HEK293 (cell line): ENCODE measurements around the gene SETDB2.

ENCODE experiments used
- CTCF ChIA-PET: fragments of 350-600 bp; formaldehyde crosslinking; extraction: SDS; loops from one replicate; lab custom pipeline; 2021; ENCODE audit warnings: antibody characterized with exemption; lab: Yijun Ruan, JAX
- POLR2A ChIA-PET: fragments of 300-600 bp; formaldehyde crosslinking; extraction: SDS; loops from one replicate; lab custom pipeline; 2020; ENCODE audit warnings: antibody characterized with exemption, inconsistent platforms; lab: Yijun Ruan, JAX
- H3K27ac ChIP-seq: fragments of 200-500 bp; sonication (Bioruptor generic); 2 replicates; pipeline ENCODE4 v1.5.1; 2014; ENCODE audit warnings: low read depth, low read length, control low read depth, inconsistent platforms; ENCODE audit errors: extremely low read depth
- H3K36me3 ChIP-seq, 2 experiments: fragments of 200-500 bp in 1 of 2; sonication (Bioruptor generic) in 1 of 2; 1 replicate in 1 of 2; 2 replicates in 1 of 2; pipeline ENCODE4 v1.5.1; 2014 to 2017; ENCODE audit warnings: inconsistent platforms in 2 of 2, low read length in 2 of 2; ENCODE audit not compliant: control insufficient read depth in 2 of 2, insufficient read depth in 1 of 2
- H3K4me1 ChIP-seq: fragments of 200-500 bp; sonication (Bioruptor generic); 2 replicates; pipeline ENCODE4 v1.5.1; 2014; ENCODE audit warnings: mild to moderate bottlenecking, low read length, inconsistent platforms; ENCODE audit not compliant: control insufficient read depth, insufficient read depth
- H3K4me3 ChIP-seq: 2 replicates; pipeline ENCODE4 v1.5.1; 2011; ENCODE audit warnings: low read depth, mild to moderate bottlenecking, control low read depth, low read length, moderate library complexity
- H3K9me3 ChIP-seq: fragments of 200-500 bp; sonication (Bioruptor generic); 2 replicates; pipeline ENCODE4 v1.5.1; 2014; ENCODE audit warnings: low read depth, low read length, inconsistent platforms; ENCODE audit not compliant: control insufficient read depth, insufficient read depth
- CTCF ChIP-seq: fragments of 450-650 bp; formaldehyde crosslinking; IDR thresholded peaks from 2 replicates; pipeline ENCODE4 v1.5.1; 2016; ENCODE audit warnings: missing biosample characterization, missing genetic modification characterization
- KLF10 ChIP-seq: fragments of 450-650 bp; IDR thresholded peaks from 2 replicates; pipeline ENCODE4 v1.5.1; 2018; ENCODE audit warnings: missing biosample characterization, mild to moderate bottlenecking, missing genetic modification characterization
- TCF7L2 ChIP-seq: IDR thresholded peaks from 2 replicates; pipeline ENCODE4 v1.6.1; 2011; ENCODE audit warnings: low read depth, mild to moderate bottlenecking, inconsistent platforms, low read length, moderate library complexity, borderline replicate concordance
- TSHZ1 ChIP-seq: fragments of 450-650 bp; formaldehyde crosslinking; IDR thresholded peaks from 2 replicates; pipeline ENCODE4 v1.5.1; 2016; ENCODE audit warnings: missing biosample characterization, missing genetic modification characterization, borderline replicate concordance
- ZBTB26 ChIP-seq: fragments of 450-650 bp; formaldehyde crosslinking; optimal IDR thresholded peaks from 2 replicates; pipeline ENCODE3; 2016; ENCODE audit warnings: missing biosample characterization, mild to moderate bottlenecking, missing genetic modification characterization
- ZFP37 ChIP-seq: fragments of 450-650 bp; formaldehyde crosslinking; IDR thresholded peaks from 2 replicates; pipeline ENCODE4 v1.5.1; 2016; ENCODE audit warnings: missing biosample characterization, missing genetic modification characterization
- ZNF114 ChIP-seq: fragments of 450-650 bp; formaldehyde crosslinking; IDR thresholded peaks from 2 replicates; pipeline ENCODE4 v1.5.0; 2017; ENCODE audit warnings: missing biosample characterization, missing genetic modification characterization
- ZNF148 ChIP-seq: fragments of 450-650 bp; formaldehyde crosslinking; IDR thresholded peaks from 2 replicates; pipeline ENCODE4 v1.5.0; 2017; ENCODE audit warnings: missing biosample characterization, missing genetic modification characterization, borderline replicate concordance
- ZNF19 ChIP-seq: fragments of 450-650 bp; formaldehyde crosslinking; IDR thresholded peaks from 2 replicates; pipeline ENCODE4; 2016; ENCODE audit warnings: missing biosample characterization, missing genetic modification characterization, low read depth
- ZNF26 ChIP-seq: fragments of 450-650 bp; formaldehyde crosslinking; IDR thresholded peaks from 2 replicates; pipeline ENCODE4 v1.5.1; 2016; ENCODE audit warnings: missing biosample characterization, missing genetic modification characterization
- ZNF274 ChIP-seq, 2 experiments: fragments of 200-500 bp in 1 of 2; fragments of 450-650 bp in 1 of 2; sonication (Bioruptor generic) in 1 of 2; formaldehyde crosslinking in 1 of 2; IDR thresholded peaks; 2 replicates each; pipeline versions ENCODE4 v1.5.1 to v1.6.1; 2014 to 2016; ENCODE audit warnings: borderline replicate concordance in 1 of 2, inconsistent platforms in 1 of 2, low read length in 1 of 2, missing biosample characterization in 1 of 2, missing genetic modification characterization in 1 of 2
- ZNF354C ChIP-seq: fragments of 450-650 bp; formaldehyde crosslinking; IDR thresholded peaks from 2 replicates; pipeline ENCODE4 v1.5.1; 2016; ENCODE audit warnings: missing biosample characterization, missing genetic modification characterization, low read depth, borderline replicate concordance
- ZNF391 ChIP-seq: fragments of 450-650 bp; formaldehyde crosslinking; IDR thresholded peaks from 2 replicates; pipeline ENCODE4 v1.5.1; 2016; ENCODE audit warnings: low read depth, missing biosample characterization, missing genetic modification characterization, borderline replicate concordance
- ZNF394 ChIP-seq: fragments of 450-650 bp; formaldehyde crosslinking; IDR thresholded peaks from 2 replicates; pipeline ENCODE4 v1.5.1; 2016; ENCODE audit warnings: missing biosample characterization, missing genetic modification characterization, mild to moderate bottlenecking, moderate library complexity, borderline replicate concordance
- ZNF416 ChIP-seq: fragments of 450-650 bp; formaldehyde crosslinking; IDR thresholded peaks from 2 replicates; pipeline ENCODE4 v1.5.1; 2016; ENCODE audit warnings: missing biosample characterization, missing genetic modification characterization
- ZNF423 ChIP-seq: fragments of 450-650 bp; formaldehyde crosslinking; IDR thresholded peaks from 2 replicates; pipeline ENCODE4 v1.5.1; 2016; ENCODE audit warnings: missing biosample characterization, missing genetic modification characterization
- ZNF501 ChIP-seq: fragments of 450-650 bp; formaldehyde crosslinking; IDR thresholded peaks from 2 replicates; pipeline ENCODE4 v1.5.1; 2016; ENCODE audit warnings: missing biosample characterization, missing genetic modification characterization
- ZNF514 ChIP-seq: fragments of 450-650 bp; formaldehyde crosslinking; IDR thresholded peaks from 2 replicates; pipeline ENCODE4 v1.5.1; 2016; ENCODE audit warnings: missing biosample characterization, missing genetic modification characterization
- ZNF549 ChIP-seq: fragments of 450-650 bp; IDR thresholded peaks from 2 replicates; pipeline ENCODE4 v1.5.1; 2018; ENCODE audit warnings: missing biosample characterization, missing genetic modification characterization, mild to moderate bottlenecking, inconsistent platforms, moderate library complexity

The SETDB2 gene

GRCh38 chr13:49409008-49409407 lies 35.1 kb upstream of the SETDB2 start (continued):
- TF ChIP-seq ZNF148 (tag by site-specific recombination): no peak
- TF ChIP-seq ZBTB26 (tag by site-specific recombination): no peak
- no peak for TF ChIP-seq ZFP37 (tag by site-specific recombination)
- no peak for TF ChIP-seq ZNF391
- no peak for TF ChIP-seq ZNF501 (tag by site-specific recombination)
- TF ChIP-seq, all 188 proteins: peak for 0

- Histone ChIP-seq H3K4me3 (no peak overlapping the region), H3K36me3 (no peaks in the 10 kb centered on the region), H3K4me1 (no peaks in the 10 kb centered on the region), H3K27ac (no peak overlapping the region), H3K9me3 (no peaks in the 10 kb centered on the region)
- CTCF ChIA-PET: no interaction called here
- no peak for TF ChIP-seq ZNF423 (tag by site-specific recombination)
- no peak for TF ChIP-seq CTCF (tag by site-specific recombination)
- POLR2A ChIA-PET: no interaction called here
Observed at GRCh38 chr13:49410006-49410405, 34.1 kb upstream of the SETDB2 start.

- Histone ChIP-seq H3K4me1 (no peaks in the 10 kb centered on the region), H3K27ac (no peak overlapping the region), H3K4me3 (no peak overlapping the region), H3K9me3 (no peaks in the 10 kb centered on the region), H3K36me3 (no peaks in the 10 kb centered on the region)
- CTCF ChIA-PET: no interaction called here
- POLR2A ChIA-PET: no interaction called here
- TF ChIP-seq TCF7L2: no peak
- no peak for TF ChIP-seq ZNF26 (tag by site-specific recombination)
- no peak for TF ChIP-seq ZNF114 (tag by site-specific recombination)
- no peak for TF ChIP-seq ZNF354C (tag by site-specific recombination)
- TF ChIP-seq KLF10: no peak
- TF ChIP-seq ZNF148 (tag by site-specific recombination): no peak
- no peak for TF ChIP-seq ZNF549
- TF ChIP-seq ZNF274 (IDR thresholded peaks at IDR 0.05; ENCODE audit: low read length): no peak
- TF ChIP-seq ZNF274 (tag by site-specific recombination; IDR thresholded peaks at IDR 0.05; ENCODE audit: borderline replicate concordance): no peak
- no peak for TF ChIP-seq ZNF394
- no peak for TF ChIP-seq ZNF416
- no peak for TF ChIP-seq ZNF514 (tag by site-specific recombination)
- no peak for TF ChIP-seq ZNF19 (tag by site-specific recombination)
- TF ChIP-seq TSHZ1: no peak
Observed at GRCh38 chr13:49410477-49410876, 33.6 kb upstream of the SETDB2 start.
